GM23338 (cell line): ENCODE data around the gene GET4. TPM values are rescaled to one million over a fixed set of nuclear protein-coding genes. Genes with fewer than 3 reads are reported as not detected.
"Not testable (repeated sequence)": the region's sequence is repeated elsewhere in the genome, so short reads cannot be mapped to it uniquely, and the experiment has no call there.

ENCODE experiments used
- ATAC-seq: fragments of 200-7000 bp; cut with Tn5 transposase; 3 replicates; pipeline ENCODE4 v1.9.1; 2020
- DNase-seq: peaks from one replicate; pipeline ENCODE4 v3.0.0-alpha.2; 2015; ENCODE audit warnings: low spot score
- H2AFZ ChIP-seq: fragments of 200-600 bp; sonication (generic); 2 replicates; pipeline ENCODE4 v1.8.0; 2016; ENCODE audit warnings: antibody characterized with exemption, mild to moderate bottlenecking, moderate library complexity
- H3F3A ChIP-seq: fragments of 200-600 bp; sonication (generic); replicated peaks from 2 replicates; pipeline ENCODE4 v1.8.0; 2017; ENCODE audit warnings: antibody characterized with exemption, mixed run types, low read depth
- H3K27ac ChIP-seq: fragments of 200-600 bp; sonication (generic); 2 replicates; pipeline ENCODE4 v1.6.1; 2016; ENCODE audit warnings: low read depth
- H3K27me3 ChIP-seq: fragments of 200-600 bp; sonication (generic); 2 replicates; pipeline ENCODE4 v1.8.0; 2016; ENCODE audit warnings: mild to moderate bottlenecking, mixed run types, moderate library complexity; ENCODE audit not compliant: insufficient read depth
- H3K36me3 ChIP-seq: fragments of 200-600 bp; sonication (generic); 2 replicates; pipeline ENCODE4 v1.8.0; 2016; ENCODE audit warnings: mild to moderate bottlenecking; ENCODE audit not compliant: insufficient read depth
- H3K4me1 ChIP-seq: fragments of 200-600 bp; sonication (generic); 2 replicates; pipeline ENCODE4 v1.8.0; 2016; ENCODE audit warnings: mild to moderate bottlenecking, moderate library complexity; ENCODE audit not compliant: insufficient read depth
- H3K4me2 ChIP-seq: fragments of 200-600 bp; sonication (generic); 2 replicates; pipeline ENCODE4 v1.7.1; 2017; ENCODE audit warnings: mixed run types
- H3K4me3 ChIP-seq: fragments of 200-600 bp; sonication (generic); 2 replicates; pipeline ENCODE4 v1.6.1; 2016; ENCODE audit warnings: mixed run types
- H3K79me2 ChIP-seq: fragments of 200-600 bp; sonication (generic); replicated peaks from 2 replicates; pipeline ENCODE4 v1.8.0; 2017; ENCODE audit warnings: mild to moderate bottlenecking; ENCODE audit not compliant: insufficient read depth
- H3K9me2 ChIP-seq: fragments of 200-600 bp; sonication (generic); 2 replicates; pipeline ENCODE4 v1.8.0; 2017; ENCODE audit not compliant: insufficient read depth
- H4K20me1 ChIP-seq: fragments of 200-600 bp; sonication (generic); replicated peaks from 2 replicates; pipeline ENCODE4 v1.8.0; 2017; ENCODE audit warnings: mild to moderate bottlenecking; ENCODE audit not compliant: insufficient read depth
- H3K27ac Mint-ChIP-seq: 2 replicates; pipeline ENCODE4 v1.8.0; 2020; ENCODE audit warnings: inconsistent platforms, mild to moderate bottlenecking, moderate library complexity, mixed read lengths
- H3K27me3 Mint-ChIP-seq: 3 replicates; pipeline ENCODE4 v1.8.0; 2022; ENCODE audit warnings: low read depth, mild to moderate bottlenecking, moderate library complexity, mixed read lengths, inconsistent platforms; ENCODE audit not compliant: insufficient read depth, poor library complexity
- H3K36me3 Mint-ChIP-seq: 3 replicates; pipeline ENCODE4 v1.8.0; 2021; ENCODE audit warnings: low read depth, mild to moderate bottlenecking, inconsistent platforms, moderate library complexity, mixed read lengths
- H3K4me1 Mint-ChIP-seq: 3 replicates; pipeline ENCODE4 v1.8.0; 2020; ENCODE audit warnings: mild to moderate bottlenecking, inconsistent platforms, mixed read lengths
- H3K4me3 Mint-ChIP-seq: 3 replicates; pipeline ENCODE4 v1.8.0; 2021; ENCODE audit warnings: moderate library complexity, mild to moderate bottlenecking, inconsistent platforms, mixed read lengths
- H3K9me3 Mint-ChIP-seq: 3 replicates; pipeline ENCODE4 v1.8.0; 2020; ENCODE audit warnings: moderate library complexity, mild to moderate bottlenecking, inconsistent platforms, mixed read lengths
- CREB1 ChIP-seq: fragments of 250-450 bp; sonication (Bioruptor Pico); IDR thresholded peaks from 2 replicates; pipeline ENCODE4 v1.5.0; 2020; ENCODE audit warnings: low read depth, mild to moderate bottlenecking, moderate library complexity
- ETS1 ChIP-seq: IDR thresholded peaks from 2 replicates; pipeline ENCODE4 v1.6.1; 2016; ENCODE audit warnings: antibody characterized with exemption
- EZH2phosphoT487 ChIP-seq: fragments of 200-600 bp; sonication (generic); IDR thresholded peaks from one replicate; pipeline ENCODE4 v1.8.1; 2018; ENCODE audit warnings: antibody characterized with exemption; ENCODE audit not compliant: unreplicated experiment
- JUNB ChIP-seq: IDR thresholded peaks from one replicate; pipeline ENCODE4 v1.6.1; 2016; ENCODE audit warnings: antibody characterized with exemption; ENCODE audit not compliant: unreplicated experiment
- POLR2AphosphoS5 ChIP-seq: IDR thresholded peaks from 2 replicates; pipeline ENCODE4 v1.6.1; 2016; ENCODE audit warnings: antibody characterized with exemption, low read depth
- ZNF114 ChIP-seq: fragments of 250-450 bp; sonication (Bioruptor Pico); IDR thresholded peaks from 2 replicates; pipeline ENCODE4 v1.5.0; 2020; ENCODE audit warnings: mild to moderate bottlenecking, moderate library complexity
- polyA plus RNA-seq: library from polyadenylated mRNA; unstranded; fragments of >200 nt; fragmentation: Nextera tagmentation; extraction: Ambion mirVana; gene quantifications from 2 replicates; pipeline ENCODE4 v1.2.1, GENCODE V29; 2016
- total RNA-seq: library from RNA; depleted of rRNA; stranded (reverse); fragments of >200 nt; shearing (Covaris generic); gene quantifications from 2 replicates; pipeline ENCODE4 v1.2.3, GENCODE V29; 2014
- TF ChIP-seq, protein P1 (sequence below): IDR thresholded peaks from one replicate; pipeline ENCODE4 v1.6.1; 2018; ENCODE audit warnings: antibody characterized with exemption; ENCODE audit not compliant: unreplicated experiment

The GET4 gene
- total and polyA plus RNA-seq, 2 experiments from 2014 or later, result 48.0 to 79.1 TPM

GRCh38 chr7:845731-846130 lies 30.6 kb upstream of the GET4 start (continued):
- no peak for TF ChIP-seq EZH2phosphoT487

- Histone ChIP-seq H3K79me2 (peaks cover 57% of the 10 kb centered on the region), H3K36me3 (peaks cover 31% of the 10 kb centered on the region), H4K20me1 (peaks cover 19% of the 10 kb centered on the region)
- H3K4me1 Mint-ChIP-seq, H3F3A ChIP-seq, H3K4me3 Mint-ChIP-seq, H3K9me3 Mint-ChIP-seq, H3K27ac ChIP-seq, H3K27ac Mint-ChIP-seq, H2AFZ ChIP-seq, DNase-seq, ATAC-seq, H3K4me3 ChIP-seq, H3K27me3 ChIP-seq, H3K4me1 ChIP-seq, H3K9me2 ChIP-seq, H3K4me2 ChIP-seq: not testable (repeated sequence)
- H3K27me3 Mint-ChIP-seq, result peaks cover 16% of the 10 kb centered on the region
- H3K36me3 Mint-ChIP-seq, result peaks cover 82% of the 10 kb centered on the region
These were observed 29.2 kb upstream of the GET4 start for GRCh38 chr7:846958-847650.

DNA sequence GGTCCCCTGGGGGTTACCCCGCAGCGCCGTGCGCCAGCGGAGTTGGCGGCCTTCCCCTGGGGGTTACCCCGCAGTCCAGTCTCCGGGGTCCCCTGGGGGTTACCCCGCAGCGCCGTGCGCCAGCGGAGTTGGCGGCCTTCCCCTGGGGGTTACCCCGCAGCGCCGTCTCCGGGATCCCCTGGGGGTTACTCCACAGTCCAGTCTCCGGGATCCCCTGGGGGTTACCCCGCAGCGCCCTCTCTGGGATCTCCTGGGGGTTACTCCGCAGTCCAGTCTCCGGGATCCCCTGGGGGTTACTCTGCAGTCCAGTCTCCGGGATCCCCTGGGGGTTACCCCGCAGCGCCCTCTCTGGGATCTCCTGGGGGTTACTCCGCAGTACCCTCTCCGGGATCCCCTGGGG lies 28.6 kb upstream of the GET4 start:
- H3K79me2 ChIP-seq, result peaks cover 54% of the 10 kb centered on the region
- not testable (repeated sequence) for DNase-seq, ATAC-seq, H3K27ac ChIP-seq, H3K9me3 Mint-ChIP-seq, H3K4me2 ChIP-seq, H3K4me1 Mint-ChIP-seq, H3F3A ChIP-seq, H3K4me3 ChIP-seq, H3K27me3 ChIP-seq, H3K4me1 ChIP-seq, H2AFZ ChIP-seq, H3K9me2 ChIP-seq, H3K4me3 Mint-ChIP-seq, H3K27ac Mint-ChIP-seq
- peaks cover 38% of the 10 kb centered on the region for H3K36me3 ChIP-seq
- Mint-ChIP-seq H3K36me3 (peaks cover 82% of the 10 kb centered on the region), H3K27me3 (peaks cover 16% of the 10 kb centered on the region)
- peaks cover 19% of the 10 kb centered on the region for H4K20me1 ChIP-seq

DNA sequence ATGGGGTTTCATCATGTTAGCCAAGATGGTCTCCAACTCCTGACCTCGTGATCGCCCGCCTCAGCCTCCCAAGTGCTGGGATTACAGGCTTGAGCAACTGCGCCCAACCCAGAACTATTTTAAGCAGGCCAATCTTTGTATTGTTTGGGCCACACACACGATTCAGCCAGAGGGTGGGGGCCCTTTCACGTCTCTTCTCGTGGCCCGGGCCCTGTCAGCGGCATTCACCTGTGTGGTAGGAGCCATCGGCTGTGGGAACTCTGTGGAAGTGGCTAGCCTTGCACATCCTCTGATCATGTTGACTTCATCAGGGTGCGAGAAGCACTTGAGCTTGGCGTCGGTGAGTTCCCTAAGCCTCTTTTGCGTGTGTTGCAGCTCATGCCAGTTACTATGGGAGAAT lies 27.2 kb upstream of the GET4 start:
- Mint-ChIP-seq H3K36me3 (peaks cover 81% of the 10 kb centered on the region), H3K4me1 (no peaks in the 10 kb centered on the region), H3K9me3 (peaks cover 7% of the 10 kb centered on the region), H3K27me3 (peaks cover 8% of the 10 kb centered on the region), H3K4me3 (no peak overlapping the region), H3K27ac (no peak overlapping the region)
- Histone ChIP-seq H3K4me3 (no peak overlapping the region), H3K27ac (no peak overlapping the region), H3K4me1 (no peaks in the 10 kb centered on the region), H3K36me3 (peaks cover 35% of the 10 kb centered on the region; the same call in 1 of the 2 replicates), H4K20me1 (peaks cover 14% of the 10 kb centered on the region), H3K27me3 (no peaks in the 10 kb centered on the region), H2AFZ (no peak overlapping the region), H3K79me2 (peaks cover 42% of the 10 kb centered on the region), H3F3A (peaks cover 4% of the 10 kb centered on the region; the same call in 1 of the 2 replicates), H3K9me2 (no peaks in the 10 kb centered on the region), H3K4me2 (no peak overlapping the region)
- ATAC-seq, result no peak
- no peak for DNase-seq
- TF ChIP-seq ETS1 (no peak), CREB1 (no peak), POLR2AphosphoS5 (no peak), ZNF114 (CRISPR knock-in tag) (no peak), EZH2phosphoT487 (no peak), JUNB (no peak)
- TF ChIP-seq, protein P1, sequence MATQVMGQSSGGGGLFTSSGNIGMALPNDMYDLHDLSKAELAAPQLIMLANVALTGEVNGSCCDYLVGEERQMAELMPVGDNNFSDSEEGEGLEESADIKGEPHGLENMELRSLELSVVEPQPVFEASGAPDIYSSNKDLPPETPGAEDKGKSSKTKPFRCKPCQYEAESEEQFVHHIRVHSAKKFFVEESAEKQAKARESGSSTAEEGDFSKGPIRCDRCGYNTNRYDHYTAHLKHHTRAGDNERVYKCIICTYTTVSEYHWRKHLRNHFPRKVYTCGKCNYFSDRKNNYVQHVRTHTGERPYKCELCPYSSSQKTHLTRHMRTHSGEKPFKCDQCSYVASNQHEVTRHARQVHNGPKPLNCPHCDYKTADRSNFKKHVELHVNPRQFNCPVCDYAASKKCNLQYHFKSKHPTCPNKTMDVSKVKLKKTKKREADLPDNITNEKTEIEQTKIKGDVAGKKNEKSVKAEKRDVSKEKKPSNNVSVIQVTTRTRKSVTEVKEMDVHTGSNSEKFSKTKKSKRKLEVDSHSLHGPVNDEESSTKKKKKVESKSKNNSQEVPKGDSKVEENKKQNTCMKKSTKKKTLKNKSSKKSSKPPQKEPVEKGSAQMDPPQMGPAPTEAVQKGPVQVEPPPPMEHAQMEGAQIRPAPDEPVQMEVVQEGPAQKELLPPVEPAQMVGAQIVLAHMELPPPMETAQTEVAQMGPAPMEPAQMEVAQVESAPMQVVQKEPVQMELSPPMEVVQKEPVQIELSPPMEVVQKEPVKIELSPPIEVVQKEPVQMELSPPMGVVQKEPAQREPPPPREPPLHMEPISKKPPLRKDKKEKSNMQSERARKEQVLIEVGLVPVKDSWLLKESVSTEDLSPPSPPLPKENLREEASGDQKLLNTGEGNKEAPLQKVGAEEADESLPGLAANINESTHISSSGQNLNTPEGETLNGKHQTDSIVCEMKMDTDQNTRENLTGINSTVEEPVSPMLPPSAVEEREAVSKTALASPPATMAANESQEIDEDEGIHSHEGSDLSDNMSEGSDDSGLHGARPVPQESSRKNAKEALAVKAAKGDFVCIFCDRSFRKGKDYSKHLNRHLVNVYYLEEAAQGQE, result no peak
